GM18951 (cell line): Measurements from ENCODE around the gene DOCK6.

Experiments used
- POLR2A ChIP-seq: IDR thresholded peaks from 4 replicates; pipeline ENCODE4 v1.6.1; 2011; ENCODE audit warnings: mild to moderate bottlenecking; ENCODE audit not compliant: insufficient read length, insufficient read depth; ENCODE audit errors: extremely low read depth
- in situ Hi-C: fragments of 300-500 bp; cut with MboI; formaldehyde crosslinking; loops from one replicate; pipeline ENCODE4 v1.12.0; 2022; ENCODE audit warnings: low sequenced_read_pairs, mixed read lengths, inconsistent platforms; ENCODE audit not compliant: unreplicated experiment

DOCK6 gene

GRCh38 chr19:11261971-11262839 is at the start of gene DOCK6:
TSS of gene DOCK6 (minus strand) at chr19:11262524. CDS start at chr19:11262440, 84 bp downstream.
- TF ChIP-seq POLR2A = no peak
- in situ Hi-C loops = no loop called here

GRCh38 chr19:11306337-11306736 is 44.0 kb upstream of the DOCK6 start:
- in situ Hi-C loops = no loop called here
- no peak for TF ChIP-seq POLR2A

GRCh38 chr19:11304936-11305335 is 42.6 kb upstream of the DOCK6 start:
- in situ Hi-C loops = no loop called here
- no peak for TF ChIP-seq POLR2A

GRCh38 chr19:11300811-11301120 is 38.4 kb upstream of the DOCK6 start:
- in situ Hi-C loops = no loop called here
- TF ChIP-seq POLR2A = no peak

- no peak for TF ChIP-seq POLR2A
- in situ Hi-C loops = no loop called here
Observed at GRCh38 chr19:11299946-11300810, 37.9 kb upstream of the DOCK6 start.

- TF ChIP-seq POLR2A = no peak
- in situ Hi-C loops = no loop called here
Observed at GRCh38 chr19:11296264-11296663, 33.9 kb upstream of the DOCK6 start.

- no peak for TF ChIP-seq POLR2A
- in situ Hi-C loops = no loop called here
Observed at GRCh38 chr19:11295665-11296245, 33.4 kb upstream of the DOCK6 start, which contains the start of gene TSPAN16. TSS of gene TSPAN16 (plus strand) at chr19:11296160. CDS start at chr19:11296298, 138 bp downstream.

GRCh38 chr19:11295180-11295579 is 32.9 kb upstream of the DOCK6 start:
- TF ChIP-seq POLR2A = no peak
- in situ Hi-C loops = no loop called here

- TF ChIP-seq POLR2A = no peak
- in situ Hi-C loops = no loop called here
Observed at GRCh38 chr19:11293433-11294389, 31.4 kb upstream of the DOCK6 start.

GRCh38 chr19:11291991-11292390 is 29.7 kb upstream of the DOCK6 start:
- in situ Hi-C loops = no loop called here
- no peak for TF ChIP-seq POLR2A

GRCh38 chr19:11291415-11291814 is 29.1 kb upstream of the DOCK6 start:
- no peak for TF ChIP-seq POLR2A
- in situ Hi-C loops = no loop called here

GRCh38 chr19:11290256-11290655 is 27.9 kb upstream of the DOCK6 start:
- TF ChIP-seq POLR2A = no peak
- in situ Hi-C loops = no loop called here
